Breast epithelium (tissue), 3 donors: ENCODE data around the gene C5orf46.

ENCODE experiments used
- POLR2A ChIP-seq: fragments of 450-650 bp; IDR thresholded peaks from one replicate; pipeline ENCODE4 v1.6.1; 2016; ENCODE audit warnings: antibody characterized with exemption, mild to moderate bottlenecking, moderate library complexity
- TF ChIP-seq, protein P1 (sequence below), 3 donors: fragments of 450-650 bp; IDR thresholded peaks; one replicate each; pipeline ENCODE4 v1.5.1; 2016 to 2017; ENCODE audit warnings: antibody characterized with exemption in 3 of 3, mild to moderate bottlenecking in 3 of 3, moderate library complexity in 3 of 3

- TF ChIP-seq, protein P1, sequence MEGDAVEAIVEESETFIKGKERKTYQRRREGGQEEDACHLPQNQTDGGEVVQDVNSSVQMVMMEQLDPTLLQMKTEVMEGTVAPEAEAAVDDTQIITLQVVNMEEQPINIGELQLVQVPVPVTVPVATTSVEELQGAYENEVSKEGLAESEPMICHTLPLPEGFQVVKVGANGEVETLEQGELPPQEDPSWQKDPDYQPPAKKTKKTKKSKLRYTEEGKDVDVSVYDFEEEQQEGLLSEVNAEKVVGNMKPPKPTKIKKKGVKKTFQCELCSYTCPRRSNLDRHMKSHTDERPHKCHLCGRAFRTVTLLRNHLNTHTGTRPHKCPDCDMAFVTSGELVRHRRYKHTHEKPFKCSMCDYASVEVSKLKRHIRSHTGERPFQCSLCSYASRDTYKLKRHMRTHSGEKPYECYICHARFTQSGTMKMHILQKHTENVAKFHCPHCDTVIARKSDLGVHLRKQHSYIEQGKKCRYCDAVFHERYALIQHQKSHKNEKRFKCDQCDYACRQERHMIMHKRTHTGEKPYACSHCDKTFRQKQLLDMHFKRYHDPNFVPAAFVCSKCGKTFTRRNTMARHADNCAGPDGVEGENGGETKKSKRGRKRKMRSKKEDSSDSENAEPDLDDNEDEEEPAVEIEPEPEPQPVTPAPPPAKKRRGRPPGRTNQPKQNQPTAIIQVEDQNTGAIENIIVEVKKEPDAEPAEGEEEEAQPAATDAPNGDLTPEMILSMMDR (IDR thresholded peaks at IDR 0.05) = no peak
- no peak for TF ChIP-seq POLR2A
Observed at GRCh38 chr5:147913786-147914185, 7.4 kb upstream of the C5orf46 start.
